GM12878 (cell line): ENCODE results near the gene DUOX1. TPM values are rescaled to one million over a fixed set of nuclear protein-coding genes. Genes with fewer than 3 reads are reported as not detected.

Experiments used
- ATF2 ChIP-seq: IDR thresholded peaks from 2 replicates; pipeline ENCODE4 v1.6.1; 2012; ENCODE audit warnings: low read length, inconsistent platforms
- ATF7 ChIP-seq: fragments of 450-650 bp; IDR thresholded peaks from 2 replicates; pipeline ENCODE4 v1.6.1; 2016; ENCODE audit warnings: low read depth, mild to moderate bottlenecking
- BACH1 ChIP-seq: fragments of 450-650 bp; IDR thresholded peaks from 2 replicates; pipeline ENCODE4 v1.6.1; 2017; ENCODE audit warnings: mild to moderate bottlenecking, borderline replicate concordance
- CHD2 ChIP-seq: IDR thresholded peaks from 2 replicates; pipeline ENCODE4 v1.6.1; 2011; ENCODE audit warnings: low read depth, low read length, improper control_type of control experiment, borderline replicate concordance
- CHD4 ChIP-seq: fragments of 200-600 bp; sonication (generic); IDR thresholded peaks from 2 replicates; pipeline ENCODE4 v1.6.1; 2016; ENCODE audit warnings: mild to moderate bottlenecking
- DPF2 ChIP-seq: fragments of 450-650 bp; IDR thresholded peaks from 2 replicates; pipeline ENCODE4 v1.6.1; 2017; ENCODE audit warnings: mild to moderate bottlenecking
- EZH2 ChIP-seq: IDR thresholded peaks from 2 replicates; pipeline ENCODE4 v1.6.1; 2012; ENCODE audit warnings: low read depth, mild to moderate bottlenecking, control low read depth, inconsistent platforms, low read length, borderline replicate concordance; ENCODE audit not compliant: control insufficient read depth
- FOS ChIP-seq: IDR thresholded peaks from 3 replicates; pipeline ENCODE4 v1.6.1; 2011; ENCODE audit warnings: borderline replicate concordance; ENCODE audit not compliant: insufficient read length; ENCODE audit errors: extremely low read depth
- GATAD2B ChIP-seq: fragments of 450-650 bp; conservative IDR thresholded peaks from 2 replicates; pipeline ENCODE4 v1.6.1; 2017; ENCODE audit warnings: low read depth, mild to moderate bottlenecking, moderate library complexity
- HDAC2 ChIP-seq: fragments of 200-600 bp; sonication (generic); IDR thresholded peaks from 2 replicates; pipeline ENCODE4 v1.6.1; 2017
- KLF5 ChIP-seq: fragments of 450-650 bp; IDR thresholded peaks from 2 replicates; pipeline ENCODE4 v1.6.1; 2014; ENCODE audit warnings: mild to moderate bottlenecking; ENCODE audit not compliant: partially characterized antibody
- PAX5 ChIP-seq: IDR thresholded peaks from 2 replicates; pipeline ENCODE4 v1.6.1; 2011; ENCODE audit warnings: low read depth, low read length, borderline replicate concordance
- YY1 ChIP-seq: IDR thresholded peaks from 2 replicates; pipeline ENCODE4 v1.6.1; 2011; ENCODE audit warnings: low read depth, mild to moderate bottlenecking, low read length
- ZBTB4 ChIP-seq: fragments of 450-650 bp; formaldehyde crosslinking; IDR thresholded peaks from 2 replicates; pipeline ENCODE4 v1.4.0; 2022; ENCODE audit warnings: mild to moderate bottlenecking, moderate library complexity
- ZBTB40 ChIP-seq: fragments of 450-650 bp; IDR thresholded peaks from 2 replicates; pipeline ENCODE4 v1.6.1; 2016; ENCODE audit warnings: mild to moderate bottlenecking, moderate library complexity, borderline replicate concordance
- ZNF687 ChIP-seq: fragments of 450-650 bp; IDR thresholded peaks from 2 replicates; pipeline ENCODE4 v1.6.1; 2017; ENCODE audit warnings: mild to moderate bottlenecking, moderate library complexity
- polyA plus RNA-seq, 11 experiments: library from polyadenylated mRNA; depleted of rRNA in 4 of 11; unstranded in 6 of 11; stranded (reverse) in 5 of 11; fragments of >200 nt; fragmentation: Nextera tagmentation in 4 of 11; fragmentation: Illumina TruSeq in 1 of 11; extraction: Ambion mirVana in 4 of 11; extraction: Trizol in 1 of 11; gene quantifications; 1 replicate in 1 of 11; 2 replicates in 10 of 11; pipeline versions ENCODE4 v1.2.1 to v1.2.3, GENCODE V29; 2011 to 2016; ENCODE audit warnings: inconsistent platforms in 2 of 11, missing spikeins in 2 of 11, low read depth in 1 of 11
- total RNA-seq, 4 experiments: library from RNA; depleted of rRNA in 3 of 4; stranded (reverse); fragments of >200 nt in 3 of 4; fragmentation: Illumina TruSeq in 1 of 4; extraction: Trizol in 1 of 4; gene quantifications; 2 replicates each; pipeline versions ENCODE4 v1.2.1 to v1.2.3, GENCODE V29; 2013 to 2021

DUOX1 gene
- total and polyA plus RNA-seq, 10 of the 15 experiments (the other 5 are each of a cell fraction or from before 2014, with no cell fraction given): 0.02 to 2.1 (median 0.26) TPM; not detected in 3

GRCh38 chr15:45200001-45200798 is 70.4 kb downstream of the DUOX1 start (continued):
- peak; percentile 86 for TF ChIP-seq ZNF687
- no peak for TF ChIP-seq HDAC2
- TF ChIP-seq EZH2: no peak
- TF ChIP-seq CHD4: no peak
- peak; percentile 86 for TF ChIP-seq KLF5
- TF ChIP-seq PAX5: peak; percentile 96
- peak; percentile 61; the same call in 1 of the 2 replicates for TF ChIP-seq ZBTB40
- TF ChIP-seq ATF2: peak; percentile 62; the same call in 1 of the 2 replicates
- peak; percentile 68 for TF ChIP-seq ATF7
- peak; percentile 59; the same call in 1 of the 2 replicates for TF ChIP-seq GATAD2B
- peak; percentile 25; the same call in 1 of the 2 replicates for TF ChIP-seq DPF2
- TF ChIP-seq BACH1: peak; percentile 40; the same call in 1 of the 2 replicates
- no peak for TF ChIP-seq ZBTB4 (CRISPR knock-in tag)
- TF ChIP-seq CHD2: peak; percentile 3; the same call in 1 of the 2 replicates
- no peak; the same call in 1 of the 2 replicates for TF ChIP-seq YY1
- no peak for TF ChIP-seq FOS
